GM21717 (cell line): ENCODE results near the gene OSBPL3.
A peak's percentile ranks its signal among the peaks of the same experiment; 100 is the strongest.

Experiments used
- ATAC-seq: cut with Tn5 transposase; IDR thresholded peaks from one replicate; pipeline ENCODE4 v1.9.1; 2021; ENCODE audit warnings: mild to moderate bottlenecking, moderate library complexity; ENCODE audit not compliant: unreplicated experiment

Gene OSBPL3

GRCh38 chr7:24834128-24834798 lies 145.7 kb downstream of the OSBPL3 start:
- peak; percentile 66 for ATAC-seq

GRCh38 chr7:24833549-24833948 lies 146.4 kb downstream of the OSBPL3 start:
- no peak for ATAC-seq

DNA sequence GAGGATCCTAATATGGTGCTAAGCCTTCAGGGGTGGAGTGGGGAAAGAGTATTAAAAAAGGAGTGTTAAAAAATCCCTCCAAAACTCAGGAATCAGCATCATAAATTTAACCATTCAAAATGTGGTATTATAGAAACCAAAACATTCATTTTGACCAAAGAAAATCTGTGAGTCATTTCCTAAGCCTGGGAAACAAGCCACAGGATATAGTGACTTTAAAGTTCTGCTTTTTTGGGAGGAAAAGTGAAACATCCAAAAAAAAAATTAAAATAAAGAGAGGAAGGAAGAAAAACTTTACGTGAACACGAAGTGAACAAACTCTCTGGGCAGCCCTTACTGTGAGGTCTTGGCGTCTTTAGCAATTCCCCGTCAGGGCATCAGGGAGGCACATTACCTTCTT lies 148.7 kb downstream of the OSBPL3 start:
- ATAC-seq: no peak

- no peak for ATAC-seq
Observed at GRCh38 chr7:24830440-24831050, 149.4 kb downstream of the OSBPL3 start.

- no peak for ATAC-seq
Observed at GRCh38 chr7:24829787-24830186, 150.2 kb downstream of the OSBPL3 start.

DNA sequence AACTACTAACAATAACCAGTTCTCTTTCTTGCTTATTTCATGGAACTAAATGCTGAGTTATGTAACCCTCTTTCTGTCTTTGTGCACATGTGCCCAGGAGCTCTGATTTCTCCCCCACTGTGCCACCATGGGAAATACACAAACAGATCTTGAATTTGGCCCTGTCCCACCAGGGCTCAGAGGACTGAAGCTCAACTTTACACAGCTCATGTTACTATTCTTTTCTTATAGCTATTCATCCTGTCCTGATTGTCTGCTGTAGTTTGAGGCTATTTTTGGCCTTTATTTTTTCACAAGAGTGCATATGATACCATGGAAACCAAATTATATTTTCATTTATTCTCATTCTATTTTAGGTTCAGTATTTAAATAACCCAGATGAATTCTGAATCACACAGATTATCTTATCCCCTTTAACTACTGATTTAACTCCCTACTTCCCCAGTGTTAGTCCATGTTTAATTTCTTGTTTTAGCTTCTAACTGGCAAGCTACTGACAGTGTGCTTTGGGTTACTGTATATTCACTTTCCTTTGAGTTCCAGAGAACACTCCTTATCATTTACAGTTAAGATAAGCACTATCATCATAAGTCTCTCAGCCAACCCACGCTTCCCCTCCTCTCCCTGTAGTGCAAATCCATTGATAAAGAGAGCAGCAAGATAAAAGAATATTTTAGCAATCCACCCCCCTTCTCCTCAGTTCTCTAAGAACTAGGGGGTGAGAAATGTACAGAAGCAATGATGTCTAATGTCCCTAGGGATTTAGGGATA lies 150.9 kb downstream of the OSBPL3 start:
- ATAC-seq: no peak

GRCh38 chr7:24827589-24827988 lies 152.4 kb downstream of the OSBPL3 start:
- ATAC-seq: no peak

- no peak for ATAC-seq
Observed at GRCh38 chr7:24827027-24827426, 153.0 kb downstream of the OSBPL3 start.

GRCh38 chr7:24826662-24827020 lies 153.3 kb downstream of the OSBPL3 start:
- ATAC-seq: no peak

DNA sequence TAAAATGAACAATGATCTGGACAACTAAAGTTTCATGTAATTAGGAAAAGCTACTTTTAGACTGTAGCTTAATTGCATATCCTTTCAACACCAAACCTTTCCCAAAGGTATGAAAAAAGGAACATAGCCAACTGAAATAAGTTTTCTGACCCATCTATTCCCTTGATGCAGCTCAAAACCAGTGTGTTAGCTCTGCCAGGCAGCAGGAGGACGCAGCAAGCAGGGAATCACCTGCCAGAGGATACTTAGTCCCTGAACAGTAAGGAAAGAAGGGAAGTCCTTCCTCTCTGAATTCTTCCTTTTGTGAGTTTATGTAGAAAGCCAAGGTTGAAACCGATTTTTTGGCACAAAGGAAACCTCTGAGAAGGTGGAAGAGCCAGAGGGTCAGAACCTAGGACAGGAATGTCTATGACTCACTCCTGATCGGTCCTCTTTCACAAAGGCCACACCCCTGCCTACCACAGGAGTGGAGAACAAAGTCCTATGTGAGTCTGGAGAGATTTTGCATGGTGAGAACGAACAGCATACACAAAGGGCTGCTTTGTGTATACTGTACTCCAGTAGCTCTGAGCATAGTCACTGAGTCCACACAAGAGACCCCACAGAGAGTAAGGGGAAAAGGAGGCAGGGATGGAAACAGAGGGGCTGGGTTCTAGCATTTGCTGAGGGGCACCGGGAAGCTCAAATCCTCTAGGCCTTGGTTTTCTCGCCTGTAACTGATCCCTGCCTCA lies 153.9 kb downstream of the OSBPL3 start:
- ATAC-seq: no peak

- no peak for ATAC-seq
Observed at GRCh38 chr7:24825381-24825794, 154.6 kb downstream of the OSBPL3 start.

DNA sequence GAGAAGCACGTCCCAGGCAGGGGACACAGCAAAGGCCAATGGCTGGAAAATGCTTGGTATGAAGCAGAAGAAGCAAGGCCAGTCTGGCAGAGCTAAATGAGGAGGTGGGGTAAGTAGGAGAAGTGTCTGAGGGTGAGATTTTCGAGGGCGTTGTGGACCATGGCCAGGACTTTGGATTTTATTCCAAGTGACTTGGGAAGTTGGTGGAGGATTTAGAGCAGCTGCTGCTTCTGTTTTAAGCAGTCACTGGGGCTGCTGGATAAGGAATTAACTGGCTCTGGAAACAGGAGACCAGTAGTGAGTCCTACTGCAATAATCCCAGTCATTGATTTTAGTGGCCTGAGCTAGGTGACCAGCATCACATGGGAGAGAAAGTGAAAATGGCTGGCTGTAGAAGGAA lies 155.1 kb downstream of the OSBPL3 start:
- no peak for ATAC-seq

DNA sequence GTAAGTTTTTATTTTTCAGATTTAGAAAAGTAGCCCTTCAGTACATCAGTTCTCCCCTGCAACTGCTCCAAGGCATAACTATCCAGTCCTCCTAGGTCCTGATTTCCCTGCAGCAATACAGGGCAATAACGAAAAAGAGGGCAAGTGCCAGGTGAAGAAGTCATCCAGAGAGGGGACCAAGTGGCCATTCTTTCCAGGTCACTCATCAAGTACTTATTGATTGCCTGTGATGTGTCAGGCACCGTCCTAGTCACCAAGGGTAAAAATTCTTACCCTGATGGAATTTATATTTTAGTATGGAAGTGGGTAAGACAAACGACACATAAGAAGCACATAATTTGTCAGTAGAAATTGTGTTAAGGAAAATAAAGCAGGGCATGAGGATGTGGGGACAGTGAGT lies 155.6 kb downstream of the OSBPL3 start:
- no peak for ATAC-seq

GRCh38 chr7:24821754-24822054 lies 158.3 kb downstream of the OSBPL3 start:
- ATAC-seq: peak; percentile 3

GRCh38 chr7:24821045-24821753 lies 158.8 kb downstream of the OSBPL3 start:
- peak; percentile 82 for ATAC-seq

- ATAC-seq: no peak
Observed at GRCh38 chr7:24820730-24821044, 159.3 kb downstream of the OSBPL3 start.

DNA sequence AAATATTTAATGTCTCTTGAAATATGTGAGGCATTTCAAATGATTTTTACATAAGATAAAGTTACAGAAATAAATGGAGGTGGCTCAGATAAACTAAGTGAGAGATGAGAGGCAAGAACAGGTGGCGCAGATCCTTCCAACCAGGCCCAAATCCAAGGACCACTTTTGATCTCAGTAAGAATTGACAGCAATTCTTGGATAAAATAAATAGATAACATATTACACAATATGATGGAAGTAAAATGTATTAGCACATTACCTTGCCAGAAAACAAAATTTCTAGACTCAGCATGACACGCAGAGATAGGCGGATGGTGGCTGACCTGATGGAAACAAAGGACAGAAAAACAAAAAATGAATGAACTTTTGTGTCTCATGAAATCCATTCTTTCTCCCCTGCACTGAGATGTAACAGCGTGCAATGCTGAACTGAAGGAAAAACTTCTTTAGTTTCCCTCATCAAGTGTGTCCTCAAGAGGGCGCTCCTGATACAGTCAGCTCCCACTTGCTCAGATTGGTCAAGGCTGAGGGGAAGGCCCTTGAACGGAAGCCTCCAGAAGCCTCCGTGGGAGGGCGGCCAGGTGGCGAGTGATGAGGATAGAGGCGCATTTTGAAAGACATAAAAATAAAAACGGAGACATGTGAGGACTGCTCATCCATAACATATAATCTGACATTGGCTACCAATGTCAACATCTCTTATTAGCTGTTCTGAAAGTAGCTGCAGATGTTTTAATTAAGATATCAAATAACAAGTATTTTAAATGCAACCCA lies 159.9 kb downstream of the OSBPL3 start:
- ATAC-seq: peak; percentile 53

DNA sequence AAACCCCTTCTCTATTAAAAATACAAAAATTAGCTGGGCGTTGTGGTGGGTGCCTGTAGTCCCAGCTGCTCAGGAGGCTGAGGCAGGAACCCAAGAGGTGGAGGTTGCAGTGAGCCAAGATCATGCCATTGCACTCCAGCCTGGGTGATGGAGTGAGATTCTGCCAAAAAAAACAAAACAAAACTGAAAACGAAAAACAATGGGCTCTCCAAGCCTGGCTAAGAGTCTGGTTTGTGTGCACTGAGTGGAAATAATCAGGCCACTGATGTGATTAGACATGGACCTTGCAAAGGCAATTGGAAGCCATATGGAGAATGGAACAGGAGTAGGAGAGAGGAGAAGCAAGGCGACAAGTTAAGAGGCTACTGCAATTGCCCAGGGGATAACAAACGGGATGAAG lies 162.6 kb downstream of the OSBPL3 start:
- ATAC-seq: no peak

GRCh38 chr7:24816868-24817267 lies 163.1 kb downstream of the OSBPL3 start:
- ATAC-seq: no peak

DNA sequence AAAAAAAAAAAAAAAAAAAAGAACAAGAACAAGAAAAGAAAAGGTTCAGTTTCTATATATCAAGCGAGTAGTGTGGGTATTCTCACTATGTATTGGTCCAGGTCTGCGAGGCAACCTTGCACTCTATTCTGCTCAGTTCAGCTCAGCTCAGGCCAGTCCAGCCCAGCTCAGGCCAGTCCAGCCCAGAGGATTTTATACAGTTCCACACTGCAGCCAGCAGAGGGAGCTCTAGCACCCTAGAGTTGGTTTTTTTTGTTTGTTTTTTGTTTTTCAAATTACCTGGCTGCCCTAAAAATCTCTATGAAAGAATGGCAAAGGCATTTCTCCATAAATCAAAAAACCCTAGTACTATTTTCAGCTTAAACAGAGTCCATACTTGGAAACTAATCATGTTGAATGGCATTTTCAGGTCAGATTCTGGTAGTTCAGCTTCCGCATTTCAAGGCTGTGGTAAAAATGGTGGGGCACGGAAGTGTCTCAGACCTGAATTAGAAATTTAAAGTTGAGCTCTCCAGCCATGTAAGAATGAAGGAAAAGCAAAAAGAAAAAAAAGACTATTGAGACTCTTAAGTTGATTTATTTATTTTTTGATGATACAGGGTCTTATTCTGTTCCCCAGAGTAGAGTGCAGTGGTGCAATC lies 167.6 kb downstream of the OSBPL3 start:
- no peak for ATAC-seq
